DMS153 treated with DMSO at 0.1 percent for 48 hours (cell line): ENCODE measurements around the gene NFX1.

Source experiments
- DNase-seq: peaks from one replicate; lab custom pipeline; 2025; ENCODE audit not compliant: unreplicated experiment; lab: John Stamatoyannopoulos, UW

NFX1 gene

GRCh38 chr9:33290247-33291030 lies at the start of gene NFX1:
Gene NFX1 (plus strand): TSS chr9:33290516. CDS start chr9:33290573, 57 bp downstream.
- DNase-seq = peak; percentile 79

- DNase-seq = no peak
These were observed 49.0 kb upstream of the NFX1 start for GRCh38 chr9:33241298-33241697.

- no peak for DNase-seq
These were observed 47.6 kb upstream of the NFX1 start for GRCh38 chr9:33242609-33243134.

GRCh38 chr9:33244137-33244784 lies 46.1 kb upstream of the NFX1 start:
- DNase-seq = no peak

- no peak for DNase-seq
These were observed 45.0 kb upstream of the NFX1 start for GRCh38 chr9:33245341-33245740.

GRCh38 chr9:33246269-33246860 lies 44.0 kb upstream of the NFX1 start:
- no peak for DNase-seq

- no peak for DNase-seq
These were observed 41.7 kb upstream of the NFX1 start for GRCh38 chr9:33248606-33249005.

GRCh38 chr9:33249087-33249658 lies 41.1 kb upstream of the NFX1 start:
- DNase-seq = no peak

- DNase-seq = no peak
These were observed 40.3 kb upstream of the NFX1 start for GRCh38 chr9:33249983-33250382.

- no peak for DNase-seq
These were observed 39.8 kb upstream of the NFX1 start for GRCh38 chr9:33250458-33250995.

- DNase-seq = no peak
These were observed 36.1 kb upstream of the NFX1 start for GRCh38 chr9:33254211-33254610.

- no peak for DNase-seq
These were observed 35.3 kb upstream of the NFX1 start for GRCh38 chr9:33255014-33255413.

- DNase-seq = no peak
These were observed 34.8 kb upstream of the NFX1 start for GRCh38 chr9:33255471-33255870.

GRCh38 chr9:33256236-33256635 lies 34.1 kb upstream of the NFX1 start:
- DNase-seq = no peak

- DNase-seq = no peak
These were observed 33.0 kb upstream of the NFX1 start for GRCh38 chr9:33257276-33257675.

- DNase-seq = no peak
These were observed 29.9 kb upstream of the NFX1 start for GRCh38 chr9:33260372-33260771.

- no peak for DNase-seq
These were observed 26.9 kb upstream of the NFX1 start for GRCh38 chr9:33263131-33264002.

GRCh38 chr9:33264003-33264472 lies 26.3 kb upstream of the NFX1 start:
- DNase-seq = no peak

- peak; percentile 98 for DNase-seq
These were observed 25.7 kb upstream of the NFX1 start, which contains the start of the genes BAG1 and CHMP5 for GRCh38 chr9:33264473-33265177. Gene BAG1 (minus strand): TSS chr9:33264708. Gene CHMP5 (plus strand): TSS chr9:33265049. CDS start chr9:33265079, 30 bp downstream.
